HG02642 (cell line): Measurements from ENCODE around the gene LRIT3.

Experiments used
- ATAC-seq: cut with Tn5 transposase; IDR thresholded peaks from one replicate; pipeline ENCODE4 v1.9.1; 2021; ENCODE audit warnings: mild to moderate bottlenecking; ENCODE audit not compliant: unreplicated experiment, poor library complexity

Gene LRIT3

DNA sequence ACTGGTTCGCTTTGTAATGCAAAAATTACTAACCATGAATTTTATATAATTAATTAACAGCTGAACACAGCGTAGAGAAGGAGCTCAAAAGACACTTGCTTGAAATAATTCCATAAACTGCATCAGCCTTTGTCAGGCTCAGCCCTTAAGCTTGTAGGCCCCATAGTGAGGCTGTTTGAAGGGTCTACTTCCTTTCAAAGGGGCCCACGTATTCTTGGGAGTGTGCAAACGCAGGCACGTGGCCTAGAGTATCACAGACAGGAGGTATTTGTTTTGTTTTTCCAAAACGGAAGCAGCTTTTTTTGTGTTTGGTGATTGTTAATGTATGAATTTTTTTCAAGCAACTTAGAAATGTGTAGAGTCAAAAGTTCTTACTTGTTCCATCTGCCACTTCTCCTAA lies 39.2 kb downstream of the LRIT3 start:
- ATAC-seq = no peak

DNA sequence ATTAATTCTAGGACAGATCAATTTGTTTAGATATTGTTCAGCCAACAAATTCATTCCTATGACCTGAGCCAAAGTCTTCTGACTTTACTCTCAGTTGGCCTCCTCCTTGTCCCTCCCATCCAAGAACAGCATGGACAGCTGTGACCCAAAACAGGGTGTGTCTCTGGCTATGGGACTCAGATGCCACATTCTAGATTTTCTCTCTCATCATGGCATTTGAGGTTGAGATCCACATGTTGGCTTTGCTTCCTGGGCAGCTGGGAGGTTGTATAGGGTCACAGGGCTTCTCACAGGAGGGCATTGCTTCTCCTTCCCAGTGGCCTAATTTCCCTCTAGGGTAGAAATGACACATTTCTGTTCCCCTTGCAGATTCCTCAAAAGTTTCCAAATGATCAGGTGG lies 42.2 kb downstream of the LRIT3 start:
- no peak for ATAC-seq

DNA sequence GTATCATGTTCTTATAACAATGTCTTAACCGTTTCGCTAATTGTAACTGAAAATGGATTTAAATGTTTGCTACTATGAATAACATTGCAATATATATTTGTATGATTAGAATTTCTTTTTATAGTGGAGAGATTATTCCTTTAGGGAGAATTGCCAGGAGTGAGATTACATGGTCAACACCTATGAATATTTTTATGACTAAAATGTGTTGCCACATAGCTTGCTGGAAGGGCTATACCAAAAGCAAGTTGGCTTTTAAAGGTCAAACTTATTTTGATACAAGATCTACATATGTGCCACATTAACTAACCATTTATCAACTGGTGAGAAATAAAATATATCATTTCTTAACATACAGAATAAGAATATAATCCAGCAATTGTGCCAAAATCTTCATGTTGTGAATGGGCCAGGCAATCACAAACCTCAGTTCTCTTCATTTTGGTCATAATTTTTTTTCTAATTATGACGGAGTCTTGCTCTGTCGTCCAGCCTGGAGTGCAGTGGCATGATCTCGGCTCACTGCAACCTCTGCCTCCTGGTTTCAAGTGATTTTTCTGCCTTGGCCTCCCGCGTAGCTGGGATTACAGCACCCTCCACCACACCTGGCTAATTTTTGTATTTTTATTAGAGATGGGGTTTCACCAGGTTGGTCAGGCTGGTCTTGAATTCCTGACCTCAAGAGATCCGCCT lies 54.8 kb downstream of the LRIT3 start:
- ATAC-seq = no peak

- no peak for ATAC-seq
Observed at GRCh38 chr4:109908731-109909130, 60.8 kb downstream of the LRIT3 start.

- ATAC-seq = no peak
Observed at GRCh38 chr4:109910256-109910655, 62.3 kb downstream of the LRIT3 start.

GRCh38 chr4:109912706-109913595 lies 65.0 kb downstream of the LRIT3 start, which contains the start of gene EGF:
Gene EGF, plus strand, starts transcription at chr4:109912883. Its CDS starts 453 bp downstream, at chr4:109913336.
- ATAC-seq = no peak

GRCh38 chr4:109913596-109914241 lies 65.8 kb downstream of the LRIT3 start:
- no peak for ATAC-seq

DNA sequence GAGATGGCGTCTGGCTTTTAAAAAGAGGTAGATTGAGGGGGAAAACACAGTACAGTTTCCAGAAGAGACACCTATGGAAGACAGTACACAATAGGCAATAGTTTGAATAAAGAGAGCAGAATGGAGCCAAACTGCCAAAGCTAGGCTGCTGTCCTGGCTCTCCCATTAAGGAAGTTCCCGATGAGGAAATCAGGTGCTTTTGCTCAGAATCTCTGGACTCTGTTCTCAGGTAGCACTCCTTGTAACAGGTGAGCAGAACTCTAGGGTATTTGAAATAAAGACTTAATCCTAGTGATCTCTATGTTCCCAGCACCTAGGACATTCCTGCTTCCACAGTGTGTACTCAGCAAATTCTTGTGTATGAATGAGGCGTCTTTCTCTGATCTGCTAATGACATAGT lies 66.4 kb downstream of the LRIT3 start:
- no peak for ATAC-seq

GRCh38 chr4:109915385-109916026 lies 67.6 kb downstream of the LRIT3 start:
- ATAC-seq = no peak

DNA sequence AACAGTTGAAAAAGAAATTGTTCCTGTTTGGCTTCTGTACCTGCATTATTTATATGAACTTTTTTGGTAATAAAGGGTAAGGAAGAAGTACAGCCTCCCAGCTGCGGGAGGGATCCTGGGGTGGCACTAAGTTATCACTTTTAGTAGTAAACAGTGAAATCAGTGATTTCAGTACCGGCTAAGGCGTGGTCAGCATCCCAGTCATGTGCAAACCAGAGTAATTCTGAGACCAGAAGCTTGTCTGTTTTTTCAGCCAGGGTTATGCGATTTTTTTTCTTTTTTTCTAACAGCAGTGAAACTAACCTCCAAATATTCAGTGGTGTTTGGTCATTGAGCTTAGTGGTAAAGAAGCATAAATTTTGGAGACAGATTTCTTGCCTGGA lies 68.1 kb downstream of the LRIT3 start:
- no peak for ATAC-seq

GRCh38 chr4:109921384-109921808 lies 73.5 kb downstream of the LRIT3 start:
- no peak for ATAC-seq
